ENCODE data around the gene THOC6. TPM values are rescaled to one million over a fixed set of nuclear protein-coding genes. Genes with fewer than 3 reads are reported as not detected.
"Not testable (repeated sequence)": the region's sequence is repeated elsewhere in the genome, so short reads cannot be mapped to it uniquely, and the experiment has no call there.

THOC6 gene
- total RNA-seq, 1 donor from 2014 or later = 17.0 TPM

DNA sequence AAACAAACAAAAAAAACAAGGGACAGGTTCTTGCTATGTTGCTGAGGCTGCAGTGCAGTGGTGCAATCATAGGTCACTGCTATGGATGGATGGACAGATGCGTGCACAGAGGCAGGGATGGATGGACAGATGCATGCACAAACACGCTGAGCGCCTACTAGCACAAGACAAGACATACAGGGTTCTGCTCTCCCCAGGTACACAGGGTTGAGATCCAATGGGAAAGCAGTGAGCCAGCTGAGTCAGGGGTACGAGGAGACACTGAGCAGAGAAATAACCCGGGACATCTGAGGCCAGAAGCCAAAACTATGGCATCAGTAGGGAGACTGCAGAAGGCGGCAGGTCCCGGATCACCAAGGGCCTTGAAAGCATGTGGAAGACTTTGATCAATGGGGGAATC lies 47.8 kb downstream of the THOC6 start:
- H3K36me3 ChIP-seq (ENCODE audit: control insufficient read depth, insufficient read depth, low read length) = no peaks in the 10 kb centered on the region
- no peak for TF ChIP-seq CTCF (IDR thresholded peaks at IDR 0.05; ENCODE audit: insufficient read depth, low read length, poor library complexity, severe bottlenecking)
- no peak overlapping the region for H3K4me3 ChIP-seq (ENCODE audit: low read depth, low read length)
- DNase-seq (ENCODE audit: low read depth) = no peak
- H3K27me3 ChIP-seq (ENCODE audit: control insufficient read depth, insufficient read depth, low read length) = peaks cover 7% of the 10 kb centered on the region

- H3K27me3 ChIP-seq (ENCODE audit: control insufficient read depth, insufficient read depth, low read length); DNase-seq (ENCODE audit: low read depth); H3K36me3 ChIP-seq (ENCODE audit: control insufficient read depth, insufficient read depth, low read length); H3K4me3 ChIP-seq (ENCODE audit: low read depth, low read length): not testable (repeated sequence)
These were observed 48.3 kb downstream of the THOC6 start for GRCh38 chr16:3072148-3072547.

- DNase-seq (ENCODE audit: low read depth); H3K4me3 ChIP-seq (ENCODE audit: low read depth, low read length); H3K36me3 ChIP-seq (ENCODE audit: control insufficient read depth, insufficient read depth, low read length); H3K27me3 ChIP-seq (ENCODE audit: control insufficient read depth, insufficient read depth, low read length): not testable (repeated sequence)
These were observed 48.9 kb downstream of the THOC6 start for GRCh38 chr16:3072576-3073263.

DNA sequence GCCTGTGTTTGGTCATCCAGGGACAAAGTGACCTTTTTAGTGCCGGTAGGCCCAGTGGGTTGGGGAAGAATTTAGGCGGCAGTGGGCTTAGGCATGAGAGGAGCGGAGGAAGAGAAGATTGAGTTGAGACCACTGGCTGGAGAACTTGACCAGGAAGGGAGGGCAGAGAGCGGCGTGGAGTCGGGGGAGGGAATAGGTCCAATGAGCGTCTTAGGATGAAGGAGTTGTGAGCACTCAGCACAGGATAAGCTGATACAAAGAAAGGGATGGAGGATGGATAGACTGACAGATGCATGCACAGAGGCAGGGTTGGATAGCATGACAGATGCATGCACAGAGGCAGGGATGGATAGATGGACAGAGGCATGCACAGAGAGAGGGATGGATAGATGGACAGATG lies 49.6 kb downstream of the THOC6 start:
- DNase-seq (ENCODE audit: low read depth) = no peak
- TF ChIP-seq CTCF (IDR thresholded peaks at IDR 0.05; ENCODE audit: insufficient read depth, low read length, poor library complexity, severe bottlenecking) = no peak

GRCh38 chr16:3074860-3075522 lies 51.2 kb downstream of the THOC6 start:
- no peak for TF ChIP-seq CTCF (IDR thresholded peaks at IDR 0.05; ENCODE audit: insufficient read depth, low read length, poor library complexity, severe bottlenecking)
- H3K4me3 ChIP-seq (ENCODE audit: low read depth, low read length) = no peak overlapping the region
- no peak for DNase-seq (ENCODE audit: low read depth)
- H3K36me3 ChIP-seq (ENCODE audit: control insufficient read depth, insufficient read depth, low read length) = no peaks in the 10 kb centered on the region
- peaks cover 9% of the 10 kb centered on the region for H3K27me3 ChIP-seq (ENCODE audit: control insufficient read depth, insufficient read depth, low read length)

More for the DNA sequence above, 49.6 kb downstream of the THOC6 start:
- Histone ChIP-seq H3K27me3 (ENCODE audit: control insufficient read depth, insufficient read depth, low read length) (peaks cover 9% of the 10 kb centered on the region), H3K4me3 (ENCODE audit: low read depth, low read length) (no peak overlapping the region), H3K36me3 (ENCODE audit: control insufficient read depth, insufficient read depth, low read length) (no peaks in the 10 kb centered on the region)

GRCh38 chr16:3075523-3075915 lies 51.7 kb downstream of the THOC6 start:
- TF ChIP-seq CTCF (IDR thresholded peaks at IDR 0.05; ENCODE audit: insufficient read depth, low read length, poor library complexity, severe bottlenecking) = no peak
- Histone ChIP-seq H3K27me3 (ENCODE audit: control insufficient read depth, insufficient read depth, low read length) (peaks cover 9% of the 10 kb centered on the region), H3K4me3 (ENCODE audit: low read depth, low read length) (no peak overlapping the region), H3K36me3 (ENCODE audit: control insufficient read depth, insufficient read depth, low read length) (no peaks in the 10 kb centered on the region)
- DNase-seq (ENCODE audit: low read depth) = no peak

GRCh38 chr16:3075946-3076345 lies 52.1 kb downstream of the THOC6 start:
- H3K27me3 ChIP-seq (ENCODE audit: control insufficient read depth, insufficient read depth, low read length) = not testable (repeated sequence)

More at GRCh38 chr16:3075946-3076345, 52.1 kb downstream of the THOC6 start:
- DNase-seq (ENCODE audit: low read depth); H3K36me3 ChIP-seq (ENCODE audit: control insufficient read depth, insufficient read depth, low read length); H3K4me3 ChIP-seq (ENCODE audit: low read depth, low read length): not testable (repeated sequence)

Data from kidney epithelial cell (primary cell).